Activated CD4-positive, alpha-beta memory T cell treated with anti-CD3 and anti-CD28 coated beads for 36 hours (primary cell): Measurements from ENCODE around the gene ADA. TPM values are rescaled to one million over a fixed set of nuclear protein-coding genes. Genes with fewer than 3 reads are reported as not detected.

Experiments
- CTCF ChIA-PET: fragments of 350-600 bp; sonication (Branson Sonifier 250); formaldehyde crosslinking; loops from one replicate; lab custom pipeline; 2021; ENCODE audit warnings: antibody characterized with exemption, inconsistent platforms; lab: Charles Lee
- POLR2A ChIA-PET: fragments of 350-600 bp; sonication (Branson Sonifier 250); formaldehyde crosslinking; loops from one replicate; lab custom pipeline; 2021; ENCODE audit warnings: antibody characterized with exemption; lab: Charles Lee
- DNase-seq: peaks from one replicate; pipeline ENCODE4 v3.0.0-alpha.2; 2020
- H3K27ac Mint-ChIP-seq: one replicate; pipeline ENCODE4 v1.8.0; 2021; ENCODE audit warnings: mixed read lengths
- H3K27me3 Mint-ChIP-seq: one replicate; pipeline ENCODE4 v1.8.0; 2021; ENCODE audit warnings: mixed read lengths
- H3K36me3 Mint-ChIP-seq: one replicate; pipeline ENCODE4 v1.8.0; 2021; ENCODE audit warnings: mixed read lengths
- H3K4me1 Mint-ChIP-seq: one replicate; pipeline ENCODE4 v1.8.0; 2021; ENCODE audit warnings: low read depth, mixed read lengths
- H3K4me3 Mint-ChIP-seq: one replicate; pipeline ENCODE4 v1.8.0; 2021; ENCODE audit warnings: mild to moderate bottlenecking, mixed read lengths
- H3K9me3 Mint-ChIP-seq: one replicate; pipeline ENCODE4 v1.8.0; 2021; ENCODE audit warnings: mixed read lengths
- intact Hi-C: fragments of 100-400 bp; cut with micrococcal nuclease; formaldehyde crosslinking; loops from one replicate; pipeline ENCODE4 v1.15.1; 2023
- total RNA-seq, 2 experiments: library from RNA; stranded (reverse); gene quantifications; one replicate each; pipeline ENCODE4 v1.2.3, GENCODE V29; 2021

ADA gene
- total RNA-seq, 2 experiments from 2014 or later = 35.7 to 38.0 TPM

- CTCF ChIA-PET = interaction anchor here (0.7 to 2.4 kb wide), 6 partner anchors 9 to 258 kb away, joined by 3 to 10 read pairs (median 3); partner anchors contain the start of gene ADA
- Mint-ChIP-seq H3K27me3 (no peaks in the 10 kb centered on the region), H3K27ac (peak overlapping the region; percentile 76), H3K4me3 (peak overlapping the region; percentile 39), H3K9me3 (no peaks in the 10 kb centered on the region), H3K4me1 (peaks cover 55% of the 10 kb centered on the region), H3K36me3 (peaks cover 4% of the 10 kb centered on the region)
- peak; percentile 54 for DNase-seq
- POLR2A ChIA-PET = interaction anchor here (0.5 to 1.3 kb wide), 3 partner anchors 146 to 207 kb away, joined by 3 to 4 read pairs (median 3); partner anchors contain the start of gene TTPAL
- intact Hi-C loops = no loop called here
These were observed 9.0 kb downstream of the ADA start for GRCh38 chr20:44642203-44643153.

- CTCF ChIA-PET = interaction anchor here (0.9 kb wide), 1 partner anchor 44 kb away, joined by 3 read pairs; no protein-coding TSS in a partner anchor
- POLR2A ChIA-PET = no interaction called here
- H3K36me3 Mint-ChIP-seq = peaks cover 9% of the 10 kb centered on the region
- no peaks in the 10 kb centered on the region for H3K27me3 Mint-ChIP-seq
- H3K4me3 Mint-ChIP-seq = no peak overlapping the region
- H3K4me1 Mint-ChIP-seq = peaks cover 45% of the 10 kb centered on the region
- intact Hi-C loops = no loop called here
- DNase-seq = no peak
- H3K9me3 Mint-ChIP-seq = no peaks in the 10 kb centered on the region
- peak overlapping the region; percentile 44 for H3K27ac Mint-ChIP-seq
These were observed 10.2 kb downstream of the ADA start for GRCh38 chr20:44641325-44641724.

GRCh38 chr20:44640522-44640921 lies 11.0 kb downstream of the ADA start:
- H3K27me3 Mint-ChIP-seq = no peaks in the 10 kb centered on the region
- H3K4me3 Mint-ChIP-seq = no peak overlapping the region
- no peak for DNase-seq
- peaks cover 13% of the 10 kb centered on the region for H3K36me3 Mint-ChIP-seq
- no peak overlapping the region for H3K27ac Mint-ChIP-seq
- ChIA-PET POLR2A (no interaction called here), CTCF (no interaction called here)
- H3K9me3 Mint-ChIP-seq = no peaks in the 10 kb centered on the region
- intact Hi-C loops = no loop called here
- H3K4me1 Mint-ChIP-seq = peaks cover 37% of the 10 kb centered on the region

GRCh38 chr20:44637522-44638372 lies 13.8 kb downstream of the ADA start:
- ChIA-PET CTCF (no interaction called here), POLR2A (no interaction called here)
- Mint-ChIP-seq H3K9me3 (no peaks in the 10 kb centered on the region), H3K4me1 (peaks cover 13% of the 10 kb centered on the region), H3K36me3 (peaks cover 13% of the 10 kb centered on the region), H3K27me3 (no peaks in the 10 kb centered on the region), H3K4me3 (no peak overlapping the region), H3K27ac (no peak overlapping the region)
- no peak for DNase-seq
- intact Hi-C loops = no loop called here

GRCh38 chr20:44637042-44637441 lies 14.5 kb downstream of the ADA start:
- DNase-seq = no peak
- Mint-ChIP-seq H3K9me3 (no peaks in the 10 kb centered on the region), H3K4me3 (no peak overlapping the region), H3K27ac (no peak overlapping the region), H3K4me1 (peaks cover 6% of the 10 kb centered on the region), H3K36me3 (peaks cover 13% of the 10 kb centered on the region), H3K27me3 (no peaks in the 10 kb centered on the region)
- POLR2A ChIA-PET = no interaction called here
- intact Hi-C loops = no loop called here
- CTCF ChIA-PET = no interaction called here

GRCh38 chr20:44635877-44636276 lies 15.6 kb downstream of the ADA start:
- ChIA-PET CTCF (interaction anchor here (0.7 to 1.2 kb wide), 3 partner anchors 27 to 153 kb away, joined by 3 to 5 read pairs (median 4); no protein-coding TSS in a partner anchor), POLR2A (interaction anchor here (0.6 kb wide), 1 partner anchor 14 kb away, joined by 3 read pairs; no protein-coding TSS in a partner anchor)
- no peaks in the 10 kb centered on the region for H3K9me3 Mint-ChIP-seq
- DNase-seq = no peak
- no peaks in the 10 kb centered on the region for H3K4me1 Mint-ChIP-seq
- no peaks in the 10 kb centered on the region for H3K27me3 Mint-ChIP-seq
- no peak overlapping the region for H3K27ac Mint-ChIP-seq
- H3K4me3 Mint-ChIP-seq = no peak overlapping the region
- peaks cover 13% of the 10 kb centered on the region for H3K36me3 Mint-ChIP-seq
- intact Hi-C loops = no loop called here

GRCh38 chr20:44633872-44634600 lies 17.5 kb downstream of the ADA start:
- no peaks in the 10 kb centered on the region for H3K27me3 Mint-ChIP-seq
- CTCF ChIA-PET = no interaction called here
- H3K4me1 Mint-ChIP-seq = no peaks in the 10 kb centered on the region
- intact Hi-C loops = no loop called here
- POLR2A ChIA-PET = no interaction called here
- H3K4me3 Mint-ChIP-seq = no peak overlapping the region
- H3K36me3 Mint-ChIP-seq = peaks cover 12% of the 10 kb centered on the region
- DNase-seq = no peak
- H3K27ac Mint-ChIP-seq = no peak overlapping the region
- H3K9me3 Mint-ChIP-seq = no peaks in the 10 kb centered on the region

- POLR2A ChIA-PET = no interaction called here
These were observed 18.2 kb downstream of the ADA start for GRCh38 chr20:44633187-44633810.

GRCh38 chr20:44632103-44632752 lies 19.3 kb downstream of the ADA start:
- POLR2A ChIA-PET = no interaction called here
- no peaks in the 10 kb centered on the region for H3K9me3 Mint-ChIP-seq
- H3K36me3 Mint-ChIP-seq = peaks cover 13% of the 10 kb centered on the region
- no peaks in the 10 kb centered on the region for H3K27me3 Mint-ChIP-seq
- H3K27ac Mint-ChIP-seq = no peak overlapping the region
- H3K4me1 Mint-ChIP-seq = no peaks in the 10 kb centered on the region
- DNase-seq = no peak
- intact Hi-C loops = no loop called here
- no peak overlapping the region for H3K4me3 Mint-ChIP-seq
- CTCF ChIA-PET = no interaction called here

More at GRCh38 chr20:44633187-44633810, 18.2 kb downstream of the ADA start:
- no peak overlapping the region for H3K4me3 Mint-ChIP-seq
- H3K9me3 Mint-ChIP-seq = no peaks in the 10 kb centered on the region
- H3K27ac Mint-ChIP-seq = no peak overlapping the region
- no peak for DNase-seq
- H3K4me1 Mint-ChIP-seq = no peaks in the 10 kb centered on the region
- CTCF ChIA-PET = no interaction called here
- H3K36me3 Mint-ChIP-seq = peaks cover 9% of the 10 kb centered on the region
- intact Hi-C loops = no loop called here
- H3K27me3 Mint-ChIP-seq = no peaks in the 10 kb centered on the region

GRCh38 chr20:44630297-44630696 lies 21.2 kb downstream of the ADA start:
- Mint-ChIP-seq H3K9me3 (no peaks in the 10 kb centered on the region), H3K4me1 (no peaks in the 10 kb centered on the region), H3K27ac (no peak overlapping the region), H3K36me3 (peaks cover 4% of the 10 kb centered on the region), H3K27me3 (no peaks in the 10 kb centered on the region), H3K4me3 (no peak overlapping the region)
- no peak for DNase-seq
- ChIA-PET POLR2A (no interaction called here), CTCF (no interaction called here)
- intact Hi-C loops = no loop called here

GRCh38 chr20:44629542-44629941 lies 22.0 kb downstream of the ADA start:
- DNase-seq = no peak
- no peaks in the 10 kb centered on the region for H3K4me1 Mint-ChIP-seq
- intact Hi-C loops = no loop called here
- H3K27me3 Mint-ChIP-seq = no peaks in the 10 kb centered on the region
- ChIA-PET POLR2A (no interaction called here), CTCF (no interaction called here)
- H3K9me3 Mint-ChIP-seq = no peaks in the 10 kb centered on the region
- H3K27ac Mint-ChIP-seq = no peak overlapping the region
- H3K36me3 Mint-ChIP-seq = peaks cover 10% of the 10 kb centered on the region
- H3K4me3 Mint-ChIP-seq = no peak overlapping the region
